Naive thymus-derived CD8-positive, alpha-beta T cell (primary cell): Measurements from ENCODE around the gene DSCAML1. TPM values are rescaled to one million over a fixed set of nuclear protein-coding genes. Genes with fewer than 3 reads are reported as not detected.

Experiments used
- ATAC-seq, 2 donors: fragments of 150-1000 bp; cut with Tn5 transposase in 1 of 2; sonication (Bioruptor Pico), chemical (Tn5 transposase) in 1 of 2; 1 replicate in 1 of 2; 2 replicates in 1 of 2; pipeline ENCODE4 v1.10.0; 2021; ENCODE audit warnings: mild to moderate bottlenecking in 2 of 2, moderate library complexity in 2 of 2
- POLR2A ChIA-PET: fragments of 350-600 bp; sonication (Branson Sonifier 250); formaldehyde crosslinking; loops from one replicate; lab custom pipeline; 2021; ENCODE audit warnings: antibody characterized with exemption; lab: Charles Lee
- DNase-seq, 10 donors: peaks; one replicate each; pipeline versions ENCODE4 v3.0.0 to v3.0.0-alpha.2; 2020 to 2022
- H3K27ac Mint-ChIP-seq, 10 donors: one replicate each; pipeline ENCODE4 v1.8.0; 2020 to 2022; ENCODE audit warnings: mild to moderate bottlenecking in 10 of 10, mixed read lengths in 10 of 10, moderate library complexity in 4 of 10, inconsistent platforms in 1 of 10
- H3K27me3 Mint-ChIP-seq, 5 donors: one replicate each; pipeline ENCODE4 v1.8.0; 2021 to 2022; ENCODE audit warnings: mixed read lengths in 5 of 5
- H3K36me3 Mint-ChIP-seq, 3 donors: one replicate each; pipeline ENCODE4 v1.8.0; 2020 to 2022; ENCODE audit warnings: mixed read lengths in 3 of 3, mild to moderate bottlenecking in 2 of 3, inconsistent platforms in 1 of 3
- H3K4me1 Mint-ChIP-seq, 4 donors: one replicate each; pipeline ENCODE4 v1.8.0; 2021 to 2022; ENCODE audit warnings: mixed read lengths in 4 of 4
- H3K4me3 Mint-ChIP-seq, 10 donors: one replicate each; pipeline ENCODE4 v1.8.0; 2020 to 2022; ENCODE audit warnings: mild to moderate bottlenecking in 10 of 10, mixed read lengths in 10 of 10, moderate library complexity in 6 of 10, inconsistent platforms in 1 of 10
- H3K9me3 Mint-ChIP-seq, 9 donors: one replicate each; pipeline ENCODE4 v1.8.0; 2020 to 2022; ENCODE audit warnings: mixed read lengths in 9 of 9, mild to moderate bottlenecking in 3 of 9, inconsistent platforms in 1 of 9, moderate library complexity in 1 of 9
- polyA plus RNA-seq, 3 donors: library from polyadenylated mRNA; unstranded; fragments of 300-500 nt; fragmentation: Illumina TruSeq; gene quantifications; one replicate each; pipeline ENCODE4 v1.2.3, GENCODE V29; 2021
- total RNA-seq, 8 experiments: library from RNA in 2 of 8; stranded (reverse) in 2 of 8; gene quantifications; one replicate each; pipeline ENCODE4 v1.2.3 and lab custom pipeline; 2021 to 2026

Gene DSCAML1
- total and polyA plus RNA-seq, 5 experiments from 2014 or later = 0.12 to 2.1 (median 0.15) TPM

GRCh38 chr11:117538263-117539135 is 258.5 kb downstream of the DSCAML1 start:
- Mint-ChIP-seq H3K4me1 (no peaks in the 10 kb centered on the region), H3K4me3 (no peak overlapping the region), H3K9me3 (peaks cover 0 to 4% (median 0%) of the 10 kb centered on the region in 9 donors), H3K27me3 (peaks cover 2 to 14% (median 8%) of the 10 kb centered on the region in 5 donors), H3K27ac (peak overlapping the region in 1 of 10 donors; percentile 24), H3K36me3 (no peaks in the 10 kb centered on the region)
- POLR2A ChIA-PET = no interaction called here
- DNase-seq (no peak), ATAC-seq (no peak)

- Mint-ChIP-seq H3K9me3 (peaks cover 0 to 4% (median 0%) of the 10 kb centered on the region in 9 donors), H3K4me3 (no peak overlapping the region)
Observed at GRCh38 chr11:117535850-117536411, 261.1 kb downstream of the DSCAML1 start.

DNA sequence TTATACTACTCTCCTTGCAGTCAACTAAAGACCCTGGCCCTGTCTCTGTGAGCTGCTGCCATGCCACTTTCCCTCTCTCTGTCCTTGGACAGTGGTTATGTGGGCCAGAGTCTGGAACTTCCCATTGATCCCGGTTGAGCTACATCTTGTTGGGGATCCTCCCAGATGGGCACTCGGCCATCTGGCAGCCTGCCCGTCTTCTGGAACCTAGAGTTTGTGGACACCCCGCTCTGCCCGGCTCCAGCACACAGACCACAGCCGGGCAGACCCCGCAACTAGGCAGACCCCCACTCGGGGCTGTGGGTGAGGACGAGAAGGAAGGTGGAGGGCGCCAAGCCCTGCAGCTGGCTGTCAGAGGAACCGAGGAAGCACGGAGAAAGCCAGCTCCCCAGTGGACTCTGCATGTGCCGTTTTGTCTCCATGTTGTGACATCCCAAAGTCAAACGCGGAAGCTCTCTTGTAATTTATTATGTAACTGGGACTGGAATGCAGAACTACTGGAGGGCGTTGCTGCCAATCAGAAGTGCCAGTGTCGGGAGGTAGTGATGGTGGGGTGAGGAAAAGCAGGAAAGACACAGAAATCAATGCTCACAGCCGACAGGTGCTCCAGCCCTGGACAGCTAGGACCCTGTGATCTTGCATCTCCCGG is 261.7 kb downstream of the DSCAML1 start:
- Mint-ChIP-seq H3K27me3 (peaks cover 2 to 15% (median 8%) of the 10 kb centered on the region in 5 donors), H3K27ac (no peak overlapping the region), H3K4me1 (no peaks in the 10 kb centered on the region), H3K36me3 (no peaks in the 10 kb centered on the region), H3K4me3 (no peak overlapping the region), H3K9me3 (peaks cover 0 to 4% (median 0%) of the 10 kb centered on the region in 9 donors)
- DNase-seq (no peak), ATAC-seq (no peak)
- POLR2A ChIA-PET = no interaction called here

More at GRCh38 chr11:117535850-117536411, 261.1 kb downstream of the DSCAML1 start:
- ATAC-seq (no peak), DNase-seq (no peak)
- Mint-ChIP-seq H3K27me3 (peaks cover 2 to 14% (median 8%) of the 10 kb centered on the region in 5 donors), H3K36me3 (no peaks in the 10 kb centered on the region), H3K27ac (no peak overlapping the region), H3K4me1 (no peaks in the 10 kb centered on the region)
- POLR2A ChIA-PET = no interaction called here

GRCh38 chr11:117532568-117532967 is 264.4 kb downstream of the DSCAML1 start:
- no peak for DNase-seq
- Mint-ChIP-seq H3K4me1 (peaks cover 0 to 7% (median 4%) of the 10 kb centered on the region in 4 donors), H3K4me3 (no peak overlapping the region), H3K9me3 (peaks cover 0 to 4% (median 0%) of the 10 kb centered on the region in 9 donors), H3K27ac (no peak overlapping the region), H3K27me3 (peaks cover 0 to 24% (median 14%) of the 10 kb centered on the region in 5 donors), H3K36me3 (no peaks in the 10 kb centered on the region)
- POLR2A ChIA-PET = no interaction called here
- no peak for ATAC-seq

DNA sequence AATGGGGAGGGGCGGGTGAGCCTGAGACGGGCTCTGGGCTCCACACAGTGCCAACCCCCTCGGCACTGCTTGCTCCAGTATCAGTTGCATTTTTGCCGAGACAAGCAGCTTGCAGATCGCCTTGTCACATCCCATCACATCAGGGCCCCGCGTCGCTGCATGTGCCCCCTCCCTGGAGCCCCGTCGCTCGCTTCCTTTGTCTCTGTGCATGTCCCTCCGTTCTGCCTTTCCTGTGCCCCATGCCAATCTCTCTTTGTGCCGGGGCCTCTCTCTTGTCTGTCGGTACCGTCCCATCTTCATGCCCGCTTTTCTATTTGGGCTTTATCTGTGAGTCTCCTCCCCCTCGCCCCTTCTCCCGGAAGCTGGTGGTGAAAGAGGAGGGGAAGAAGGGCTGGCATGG is 267.2 kb downstream of the DSCAML1 start:
- Mint-ChIP-seq H3K9me3 (no peaks in the 10 kb centered on the region), H3K4me3 (peak overlapping the region in 7 of 10 donors; percentile 39 to 68 (median 49)), H3K27ac (no peak overlapping the region), H3K36me3 (no peaks in the 10 kb centered on the region), H3K27me3 (peaks cover 0 to 10% (median 4%) of the 10 kb centered on the region in 5 donors), H3K4me1 (peaks cover 0 to 7% (median 4%) of the 10 kb centered on the region in 4 donors)
- POLR2A ChIA-PET = no interaction called here
- no peak for DNase-seq
- ATAC-seq = no peak

- Mint-ChIP-seq H3K9me3 (no peaks in the 10 kb centered on the region), H3K27me3 (peaks cover 0 to 10% (median 4%) of the 10 kb centered on the region in 5 donors), H3K4me1 (peaks cover 0 to 7% (median 4%) of the 10 kb centered on the region in 4 donors), H3K36me3 (no peaks in the 10 kb centered on the region), H3K4me3 (no peak overlapping the region), H3K27ac (no peak overlapping the region)
- DNase-seq (no peak), ATAC-seq (no peak)
- POLR2A ChIA-PET = interaction anchor here (0.7 kb wide), 1 partner anchor 1100 kb away, joined by 3 read pairs; no protein-coding TSS in a partner anchor
Observed at GRCh38 chr11:117528097-117528721, 268.8 kb downstream of the DSCAML1 start.

- DNase-seq (no peak), ATAC-seq (no peak)
- H3K27me3 Mint-ChIP-seq = peaks cover 0 to 10% (median 4%) of the 10 kb centered on the region in 5 donors
- H3K4me1 Mint-ChIP-seq = peaks cover 0 to 7% (median 4%) of the 10 kb centered on the region in 4 donors
- H3K27ac Mint-ChIP-seq = no peak overlapping the region
- POLR2A ChIA-PET = no interaction called here
- no peaks in the 10 kb centered on the region for H3K36me3 Mint-ChIP-seq
- no peak overlapping the region for H3K4me3 Mint-ChIP-seq
- no peaks in the 10 kb centered on the region for H3K9me3 Mint-ChIP-seq
Observed at GRCh38 chr11:117527271-117527670, 269.7 kb downstream of the DSCAML1 start.

- no peaks in the 10 kb centered on the region for H3K36me3 Mint-ChIP-seq
- H3K27me3 Mint-ChIP-seq = peaks cover 0 to 10% (median 4%) of the 10 kb centered on the region in 5 donors
- no peak overlapping the region for H3K27ac Mint-ChIP-seq
- no peak for DNase-seq
- no peak overlapping the region for H3K4me3 Mint-ChIP-seq
- POLR2A ChIA-PET = no interaction called here
- no peak for ATAC-seq
- peaks cover 0 to 7% (median 4%) of the 10 kb centered on the region in 4 donors for H3K4me1 Mint-ChIP-seq
- no peaks in the 10 kb centered on the region for H3K9me3 Mint-ChIP-seq
Observed at GRCh38 chr11:117525866-117526542, 271.0 kb downstream of the DSCAML1 start.

GRCh38 chr11:117524468-117525183 is 272.4 kb downstream of the DSCAML1 start:
- Mint-ChIP-seq H3K9me3 (no peaks in the 10 kb centered on the region), H3K27me3 (peaks cover 0 to 6% (median 0%) of the 10 kb centered on the region in 5 donors), H3K4me3 (no peak overlapping the region), H3K36me3 (no peaks in the 10 kb centered on the region), H3K27ac (no peak overlapping the region), H3K4me1 (peaks cover 0 to 1% (median 0%) of the 10 kb centered on the region in 4 donors)
- POLR2A ChIA-PET = no interaction called here
- DNase-seq (no peak), ATAC-seq (no peak)

- POLR2A ChIA-PET = no interaction called here
- H3K4me3 Mint-ChIP-seq = no peak overlapping the region
Observed at GRCh38 chr11:117523680-117524079, 273.3 kb downstream of the DSCAML1 start.

GRCh38 chr11:117521974-117522373 is 275.0 kb downstream of the DSCAML1 start:
- peaks cover 0 to 3% (median 0%) of the 10 kb centered on the region in 3 donors for H3K36me3 Mint-ChIP-seq
- no peaks in the 10 kb centered on the region for H3K27me3 Mint-ChIP-seq
- H3K4me1 Mint-ChIP-seq = peaks cover 0 to 2% (median 0%) of the 10 kb centered on the region in 4 donors
- POLR2A ChIA-PET = no interaction called here
- ATAC-seq (no peak), DNase-seq (no peak)
- H3K9me3 Mint-ChIP-seq = no peaks in the 10 kb centered on the region
- no peak overlapping the region for H3K4me3 Mint-ChIP-seq
- H3K27ac Mint-ChIP-seq = peak overlapping the region in 1 of 10 donors; percentile 54

More at GRCh38 chr11:117523680-117524079, 273.3 kb downstream of the DSCAML1 start:
- no peak for DNase-seq
- Mint-ChIP-seq H3K9me3 (no peaks in the 10 kb centered on the region), H3K27ac (peak overlapping the region in 1 of 10 donors; percentile 60), H3K36me3 (no peaks in the 10 kb centered on the region), H3K27me3 (peaks cover 0 to 6% (median 0%) of the 10 kb centered on the region in 5 donors), H3K4me1 (no peaks in the 10 kb centered on the region)
- no peak for ATAC-seq
